CD4-positive, alpha-beta T cell treated with Interferon gamma for 1 hour (primary cell): ENCODE results near the gene LMNTD2.

Experiments
- DNase-seq: peaks from one replicate; pipeline ENCODE4 v3.0.0-alpha.2; 2020

Gene LMNTD2

GRCh38 chr11:567011-567628 is 6.6 kb upstream of the LMNTD2 start:
- no peak for DNase-seq

- DNase-seq: no peak
Observed at GRCh38 chr11:565921-566509, 5.5 kb upstream of the LMNTD2 start.

- DNase-seq: no peak
Observed at GRCh38 chr11:563812-564578, 3.5 kb upstream of the LMNTD2 start.

- no peak for DNase-seq
Observed at GRCh38 chr11:563066-563811, 2.7 kb upstream of the LMNTD2 start.

DNA sequence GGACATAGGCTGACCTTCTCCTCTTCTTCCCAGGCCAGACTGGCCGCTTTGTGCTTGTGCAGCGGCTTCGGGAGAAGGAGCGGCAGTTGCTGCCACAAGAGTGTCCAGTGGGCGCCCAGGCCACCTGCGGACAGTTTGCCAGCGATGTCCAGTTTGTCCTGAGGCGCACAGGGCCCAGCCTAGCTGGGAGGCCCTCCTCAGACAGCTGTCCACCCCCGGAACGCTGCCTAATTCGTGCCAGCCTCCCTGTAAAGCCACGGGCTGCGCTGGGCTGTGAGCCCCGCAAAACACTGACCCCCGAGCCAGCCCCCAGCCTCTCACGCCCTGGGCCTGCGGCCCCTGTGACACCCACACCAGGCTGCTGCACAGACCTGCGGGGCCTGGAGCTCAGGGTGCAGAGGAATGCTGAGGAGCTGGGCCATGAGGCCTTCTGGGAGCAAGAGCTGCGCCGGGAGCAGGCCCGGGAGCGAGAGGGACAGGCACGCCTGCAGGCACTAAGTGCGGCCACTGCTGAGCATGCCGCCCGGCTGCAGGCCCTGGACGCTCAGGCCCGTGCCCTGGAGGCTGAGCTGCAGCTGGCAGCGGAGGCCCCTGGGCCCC is 1.6 kb upstream of the LMNTD2 start:
- DNase-seq: no peak

DNA sequence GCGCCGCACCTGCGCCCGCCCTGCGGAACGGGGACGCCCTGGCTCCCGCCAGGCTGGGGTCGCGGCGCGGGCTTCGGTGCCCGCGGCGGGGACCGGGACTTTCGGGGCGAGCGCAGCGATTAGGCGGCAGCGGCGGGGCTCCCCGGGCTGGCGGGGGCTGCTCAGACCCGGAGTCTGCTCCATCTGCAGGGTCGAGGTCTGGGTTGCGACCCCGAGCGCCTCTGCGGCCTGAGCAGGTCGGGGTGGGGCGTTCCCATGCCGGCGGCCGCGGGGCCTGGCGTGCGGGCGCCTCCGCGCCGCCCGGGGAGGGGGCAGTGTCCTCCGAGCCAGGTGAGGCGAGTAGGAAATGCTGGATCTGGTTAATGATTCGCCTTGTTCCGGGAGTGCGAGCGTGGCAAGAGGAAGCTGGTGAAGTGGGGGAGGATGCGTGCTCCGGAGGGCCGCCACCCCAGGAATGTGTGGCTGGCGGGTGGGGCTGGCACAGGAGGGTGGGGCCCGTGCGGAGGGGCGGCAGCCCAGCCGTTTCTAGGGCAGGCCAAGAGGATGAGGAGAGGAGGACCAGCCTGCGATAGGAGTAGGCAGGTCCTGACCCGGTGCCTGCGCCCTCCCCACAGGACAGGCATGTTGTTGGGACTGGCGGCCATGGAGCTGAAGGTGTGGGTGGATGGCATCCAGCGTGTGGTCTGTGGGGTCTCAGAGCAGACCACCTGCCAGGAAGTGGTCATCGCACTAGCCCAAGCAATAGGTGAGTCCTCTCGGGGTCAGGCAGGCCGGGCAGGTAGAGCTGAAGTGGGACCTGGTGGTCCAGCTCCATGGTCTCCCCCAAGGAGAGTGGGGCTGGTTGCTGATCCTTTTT is 838 bp upstream of the LMNTD2 start:
- no peak for DNase-seq

- no peak for DNase-seq
Observed at GRCh38 chr11:559712-560304, 730 bp downstream of the LMNTD2 start.

GRCh38 chr11:559020-559620 is 1.4 kb downstream of the LMNTD2 start:
- DNase-seq: no peak

DNA sequence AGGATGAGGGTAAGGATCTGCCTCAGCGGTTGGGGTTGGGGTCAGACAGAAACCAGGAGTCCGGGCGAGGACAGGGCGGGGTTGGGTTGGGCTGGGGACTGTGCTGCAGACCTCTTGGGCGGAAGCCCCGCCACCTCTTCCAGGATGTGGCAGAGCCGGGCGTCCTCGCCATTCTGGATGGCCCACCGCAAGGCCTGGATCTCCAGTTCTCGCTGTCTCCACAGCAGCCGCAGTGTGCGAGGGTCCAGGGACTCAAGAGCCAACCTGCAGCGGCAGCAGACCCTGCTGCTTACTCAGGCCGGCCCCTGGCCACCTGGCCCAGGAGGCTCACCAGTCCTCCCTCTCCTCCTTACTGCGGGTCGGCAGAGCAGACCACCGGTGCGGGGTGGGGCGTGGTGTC is 2.0 kb downstream of the LMNTD2 start:
- no peak for DNase-seq

DNA sequence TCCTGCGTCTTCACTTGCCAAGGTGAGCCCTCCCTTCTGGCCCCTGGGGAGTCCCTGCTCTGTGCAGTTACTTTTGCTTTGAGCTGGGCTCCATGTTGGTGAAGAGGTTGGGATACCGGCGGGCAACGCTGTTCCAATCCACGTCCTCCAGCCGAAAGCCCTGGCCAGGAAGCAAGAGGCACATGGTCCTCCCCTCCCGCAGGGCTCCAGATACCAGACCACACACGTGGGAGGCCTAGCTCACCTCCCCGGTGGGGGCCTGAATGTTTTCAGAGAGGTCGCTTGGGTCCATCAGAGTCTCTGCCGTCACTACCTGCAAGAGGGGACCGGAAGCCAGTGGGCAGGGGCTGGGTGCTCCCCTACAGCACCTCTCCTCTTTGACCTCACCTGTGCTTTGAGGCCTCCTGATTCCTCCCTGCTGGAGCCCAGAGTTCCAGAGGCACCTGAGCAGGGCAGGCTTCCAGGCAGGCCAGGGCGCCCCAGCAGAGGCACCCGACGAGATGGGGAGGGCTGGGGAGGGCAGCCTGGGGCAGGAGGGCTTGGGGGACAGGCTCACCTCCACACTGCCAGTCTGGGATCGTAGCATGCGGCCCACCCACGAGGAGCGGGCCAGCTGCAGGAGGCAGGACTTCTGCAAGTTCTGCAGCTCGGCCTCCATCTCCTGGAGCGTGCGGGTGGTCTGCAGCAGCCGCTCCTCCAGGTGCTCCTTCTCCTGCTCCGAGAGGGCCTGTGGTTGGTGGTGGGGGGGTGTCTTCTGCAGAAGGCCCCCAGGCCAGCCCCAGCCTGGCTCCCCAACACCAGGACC is 3.0 kb downstream of the LMNTD2 start:
- no peak for DNase-seq

DNA sequence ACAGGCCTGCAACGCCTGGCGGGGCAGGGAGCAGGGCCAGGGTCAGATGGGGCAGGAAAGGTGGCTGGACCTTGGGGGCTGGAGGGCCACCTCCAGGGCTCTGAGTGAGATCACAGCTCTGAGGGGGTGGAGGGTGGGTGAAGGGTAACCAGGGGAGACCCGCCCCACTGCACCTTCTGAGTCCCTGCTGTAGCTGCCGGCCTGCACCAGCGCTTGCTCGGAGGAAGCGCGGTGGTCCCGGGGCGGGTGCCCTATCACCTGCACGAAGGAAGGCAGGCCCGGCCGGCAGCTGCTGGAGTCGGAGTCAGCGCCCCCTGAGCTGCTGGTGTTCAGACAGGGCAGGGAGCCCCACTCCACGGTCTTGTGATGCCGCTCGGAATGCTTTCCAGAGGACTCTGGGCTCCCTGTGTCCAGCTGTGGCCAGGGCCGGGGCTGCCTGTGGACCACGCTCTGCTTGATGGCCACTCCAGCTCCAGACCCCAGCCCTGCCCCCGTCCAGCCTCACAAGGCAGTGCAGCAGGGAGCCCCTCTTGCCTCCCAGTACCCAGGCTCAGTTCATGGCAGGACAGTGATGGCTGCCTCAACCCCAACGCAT is 3.8 kb downstream of the LMNTD2 start:
- no peak for DNase-seq

GRCh38 chr11:555780-556661 is 4.5 kb downstream of the LMNTD2 start:
- no peak for DNase-seq

- no peak for DNase-seq
Observed at GRCh38 chr11:555227-555779, 5.2 kb downstream of the LMNTD2 start.

DNA sequence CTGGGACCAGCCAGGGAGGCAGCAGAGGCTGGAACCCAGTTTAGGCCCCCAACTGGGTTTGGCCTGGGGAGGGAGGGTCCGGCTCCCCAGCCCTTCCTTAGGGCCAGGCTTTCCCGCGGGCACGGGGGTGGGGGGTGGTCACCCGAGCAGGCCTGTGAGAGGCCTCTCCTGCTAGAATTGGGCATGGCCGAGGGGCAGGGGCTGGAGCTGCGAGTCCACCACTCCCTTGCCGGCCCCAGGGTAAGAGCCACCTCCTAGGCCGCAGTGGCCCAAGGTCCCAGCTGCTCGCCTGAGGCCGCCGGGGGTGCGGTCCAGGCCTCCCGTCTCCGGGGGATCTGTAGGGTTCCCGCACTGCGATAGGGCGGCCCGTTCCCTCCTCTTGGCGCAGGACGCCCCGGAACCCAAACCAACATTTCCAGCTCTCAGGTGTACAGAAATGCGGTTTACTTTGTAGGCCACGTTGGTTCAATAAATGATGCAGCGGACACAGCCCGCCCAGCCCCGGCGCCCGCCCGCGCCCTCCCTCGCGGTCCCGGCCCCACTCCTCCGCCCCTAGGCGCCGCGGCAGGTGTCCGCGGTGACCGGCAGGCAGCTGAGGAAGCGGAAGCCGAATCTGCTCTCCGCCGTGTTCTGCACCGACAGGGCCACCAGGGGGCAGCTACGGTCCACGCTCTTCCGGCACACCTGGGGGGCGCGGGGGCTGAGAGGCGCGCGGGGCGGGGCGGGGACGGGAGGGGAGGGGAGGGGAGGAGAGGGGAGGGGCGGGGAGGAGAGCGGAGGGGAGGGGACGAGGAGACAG is 5.9 kb downstream of the LMNTD2 start:
- peak; percentile 75 for DNase-seq

DNA sequence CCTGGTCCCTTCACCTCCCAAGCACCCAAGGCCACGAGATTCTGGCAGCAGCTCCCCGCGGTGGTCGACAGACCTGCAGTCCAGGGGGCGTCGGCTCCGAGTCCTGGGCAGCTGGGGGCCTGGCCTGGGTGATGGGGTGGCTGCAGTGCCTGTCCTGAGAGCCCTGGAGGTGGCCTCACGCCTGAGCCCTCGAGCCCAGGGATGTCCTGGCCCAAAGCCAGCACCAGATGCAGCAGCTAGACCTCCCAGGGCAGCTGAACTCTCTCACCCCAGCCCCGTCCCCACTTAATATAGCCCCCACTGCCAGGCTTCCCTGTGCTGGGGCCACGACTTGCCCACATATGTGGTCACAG is 6.6 kb downstream of the LMNTD2 start:
- no peak for DNase-seq

- DNase-seq: no peak
Observed at GRCh38 chr11:553083-553987, 7.2 kb downstream of the LMNTD2 start.

DNA sequence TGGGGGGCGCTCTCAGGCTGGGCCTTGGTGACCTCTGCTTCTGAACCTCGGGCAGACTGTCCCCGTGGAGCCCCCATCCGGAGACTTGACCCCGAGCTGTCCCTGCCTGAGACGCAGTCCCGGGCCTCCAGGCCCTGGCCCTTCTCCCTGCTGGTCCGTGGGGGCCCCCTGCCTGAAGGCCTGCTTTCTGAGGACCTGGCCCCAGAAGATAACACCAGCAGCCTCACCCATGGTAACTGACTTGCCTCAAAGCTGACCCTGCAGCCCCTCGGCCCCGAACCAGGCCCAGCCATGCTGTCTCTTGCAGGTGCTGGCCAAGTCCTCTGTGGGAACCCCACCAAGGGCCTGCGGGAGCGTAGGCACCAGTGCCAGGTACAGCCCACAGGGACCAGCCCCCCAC is 8.9 kb downstream of the LMNTD2 start:
- no peak for DNase-seq
